ENCODE data around the gene SLC1A4. TPM values are rescaled to one million over a fixed set of nuclear protein-coding genes. Genes with fewer than 3 reads are reported as not detected.

The SLC1A4 gene
- polyA plus RNA-seq, 3 donors: 3.2 to 4.5 (median 4.4) TPM

GRCh38 chr2:64941801-64942200, 47.4 kb upstream of the SLC1A4 start:
- Histone ChIP-seq H3K27ac (ENCODE audit: low read depth in 1 of 2, low read length in 2 of 2) (no peak overlapping the region), H3K4me3 (replicated peaks in 1 of 3; ENCODE audit: low read depth in 2 of 3, low read length in 3 of 3) (no peak overlapping the region), H3K9me3 (replicated peaks in 1 of 2; ENCODE audit: control insufficient read depth in 1 of 2, insufficient read depth in 1 of 2, low read length in 2 of 2) (no peaks in the 10 kb centered on the region), H3K4me2 (replicated peaks; ENCODE audit: extremely low read depth, low read length, poor library complexity, severe bottlenecking) (peak overlapping the region; percentile 33), H3K4me1 (ENCODE audit: control insufficient read depth in 1 of 2, insufficient read depth in 2 of 2, low read length in 2 of 2) (peaks cover 81 to 91% of the 10 kb centered on the region in 2 donors), H3K79me2 (ENCODE audit: insufficient read depth, low read length) (peaks cover 6% of the 10 kb centered on the region), H3K9ac (ENCODE audit: insufficient read depth, low read length, poor library complexity, severe bottlenecking) (peak overlapping the region; percentile 32), H3K27me3 (ENCODE audit: control insufficient read depth in 2 of 2, insufficient read depth in 2 of 2, low read length in 2 of 2) (no peaks in the 10 kb centered on the region), H2AFZ (ENCODE audit: insufficient read depth, low read depth, low read length, poor library complexity, severe bottlenecking) (peak overlapping the region; percentile 48), H4K20me1 (ENCODE audit: insufficient read depth, low read length) (no peaks in the 10 kb centered on the region), H3K36me3 (replicated peaks in 1 of 2; ENCODE audit: control insufficient read depth in 1 of 2, insufficient read depth in 2 of 2, low read length in 2 of 2) (no peaks in the 10 kb centered on the region)
- 0% methylated on average over 4 of the region's 5 CpGs for WGBS (ENCODE audit: insufficient coverage)
- Mint-ChIP-seq H3K27me3 (ENCODE audit: low read depth in 3 of 3) (peaks cover 0 to 2% (median 0%) of the 10 kb centered on the region in 3 donors), H3K36me3 (no peaks in the 10 kb centered on the region), H3K27ac (peak overlapping the region in 5 of 7 donors; percentile 6 to 74 (median 49)), H3K9me3 (no peaks in the 10 kb centered on the region), H3K4me3 (peak overlapping the region in 1 of 2 donors; percentile 44), H3K4me1 (peaks cover 89% of the 10 kb centered on the region)
- no peak for TF ChIP-seq CTCF (IDR thresholded peaks at IDR 0.05)
- peak in 2 of 3 donors; percentile 44 to 46 for DNase-seq
- intact Hi-C loops (cut with micrococcal nuclease): no loop called here

- Histone ChIP-seq H3K4me1 (ENCODE audit: control insufficient read depth in 1 of 2, insufficient read depth in 2 of 2, low read length in 2 of 2) (peaks cover 81 to 91% of the 10 kb centered on the region in 2 donors), H2AFZ (ENCODE audit: insufficient read depth, low read depth, low read length, poor library complexity, severe bottlenecking) (no peak overlapping the region), H3K9me3 (replicated peaks in 1 of 2; ENCODE audit: control insufficient read depth in 1 of 2, insufficient read depth in 1 of 2, low read length in 2 of 2) (no peaks in the 10 kb centered on the region), H3K27me3 (ENCODE audit: control insufficient read depth in 2 of 2, insufficient read depth in 2 of 2, low read length in 2 of 2) (no peaks in the 10 kb centered on the region), H3K36me3 (replicated peaks in 1 of 2; ENCODE audit: control insufficient read depth in 1 of 2, insufficient read depth in 2 of 2, low read length in 2 of 2) (no peaks in the 10 kb centered on the region), H3K4me2 (replicated peaks; ENCODE audit: extremely low read depth, low read length, poor library complexity, severe bottlenecking) (no peak overlapping the region), H3K9ac (ENCODE audit: insufficient read depth, low read length, poor library complexity, severe bottlenecking) (no peak overlapping the region), H3K27ac (ENCODE audit: low read depth in 1 of 2, low read length in 2 of 2) (no peak overlapping the region), H4K20me1 (ENCODE audit: insufficient read depth, low read length) (no peaks in the 10 kb centered on the region), H3K79me2 (ENCODE audit: insufficient read depth, low read length) (peaks cover 6% of the 10 kb centered on the region), H3K4me3 (replicated peaks in 1 of 3; ENCODE audit: low read depth in 2 of 3, low read length in 3 of 3) (no peak overlapping the region)
- Mint-ChIP-seq H3K4me3 (no peak overlapping the region), H3K27me3 (ENCODE audit: low read depth in 3 of 3) (peaks cover 0 to 2% (median 0%) of the 10 kb centered on the region in 3 donors), H3K27ac (peak overlapping the region in 2 of 7 donors; percentile 20 to 69), H3K36me3 (no peaks in the 10 kb centered on the region), H3K4me1 (peaks cover 89% of the 10 kb centered on the region), H3K9me3 (peaks cover 0 to under 1% (median 0%) of the 10 kb centered on the region in 7 donors)
- 81% methylated on average over 5 of the region's 5 CpGs for WGBS (ENCODE audit: insufficient coverage)
- no peak for TF ChIP-seq CTCF (IDR thresholded peaks at IDR 0.05)
- intact Hi-C loops (cut with micrococcal nuclease): no loop called here
- DNase-seq: no peak
These were observed 46.5 kb upstream of the SLC1A4 start for GRCh38 chr2:64942693-64943092.
